HEK293T (cell line): ENCODE results near the gene TMEM200B.

Experiments
- FOXM1 ChIP-seq: fragments of 450-650 bp; IDR thresholded peaks from 2 replicates; pipeline ENCODE4 v1.6.1; 2017; ENCODE audit warnings: mild to moderate bottlenecking, borderline replicate concordance
- SP1 ChIP-seq: fragments of 450-650 bp; IDR thresholded peaks from 2 replicates; pipeline ENCODE4 v1.6.1; 2017

GRCh38 chr1:29120367-29120766, 3.3 kb downstream of the TMEM200B start:
- TF ChIP-seq FOXM1 (no peak), SP1 (no peak)
